HCT116 (cell line): ENCODE measurements around the gene SNRPA1.

Experiments
- CTCF ChIP-seq, 3 experiments: fragments of 200-600 bp in 1 of 3; sonication (generic) in 1 of 3; IDR thresholded peaks in 2 of 3; conservative IDR thresholded peaks in 1 of 3; 2 replicates each; pipeline ENCODE4 v1.5.1; 2012 to 2017; ENCODE audit warnings: low read depth in 2 of 3, low read length in 2 of 3, antibody characterized with exemption in 1 of 3, borderline replicate concordance in 1 of 3, control low read depth in 1 of 3, mild to moderate bottlenecking in 1 of 3, mixed read lengths in 1 of 3, mixed run types in 1 of 3, moderate library complexity in 1 of 3; ENCODE audit not compliant: insufficient read depth in 1 of 3
- POLR2A ChIP-seq: IDR thresholded peaks from 2 replicates; pipeline ENCODE4 v1.7.0; 2011; ENCODE audit warnings: borderline replicate concordance; ENCODE audit not compliant: insufficient read depth, insufficient read length; ENCODE audit errors: extremely low read depth
- POLR2AphosphoS5 ChIP-seq: IDR thresholded peaks from 2 replicates; pipeline ENCODE4 v1.6.1; 2011; ENCODE audit warnings: mild to moderate bottlenecking, low read depth, low read length, moderate library complexity
- SRF ChIP-seq: IDR thresholded peaks from 2 replicates; pipeline ENCODE4 v1.6.1; 2012; ENCODE audit warnings: low read depth

GRCh38 chr15:101322016-101322695, 27.1 kb upstream of the SNRPA1 start:
- TF ChIP-seq SRF (no peak), POLR2AphosphoS5 (no peak), CTCF (IDR thresholded peaks at IDR 0.05 in 2 of 3, conservative IDR thresholded peaks at IDR 0.05 in 1 of 3; ENCODE audit: borderline replicate concordance in 1 of 3, insufficient read depth in 1 of 3, low read depth in 2 of 3, low read length in 2 of 3) (no peak), POLR2A (no peak)
